ENCODE data around the gene C3orf18. TPM values are rescaled to one million over a fixed set of nuclear protein-coding genes. Genes with fewer than 3 reads are reported as not detected.

Gene C3orf18
- total RNA-seq, 4 donors from 2014 or later, result 1.1 to 26.4 (median 3.2) TPM; not detected in 1

DNA sequence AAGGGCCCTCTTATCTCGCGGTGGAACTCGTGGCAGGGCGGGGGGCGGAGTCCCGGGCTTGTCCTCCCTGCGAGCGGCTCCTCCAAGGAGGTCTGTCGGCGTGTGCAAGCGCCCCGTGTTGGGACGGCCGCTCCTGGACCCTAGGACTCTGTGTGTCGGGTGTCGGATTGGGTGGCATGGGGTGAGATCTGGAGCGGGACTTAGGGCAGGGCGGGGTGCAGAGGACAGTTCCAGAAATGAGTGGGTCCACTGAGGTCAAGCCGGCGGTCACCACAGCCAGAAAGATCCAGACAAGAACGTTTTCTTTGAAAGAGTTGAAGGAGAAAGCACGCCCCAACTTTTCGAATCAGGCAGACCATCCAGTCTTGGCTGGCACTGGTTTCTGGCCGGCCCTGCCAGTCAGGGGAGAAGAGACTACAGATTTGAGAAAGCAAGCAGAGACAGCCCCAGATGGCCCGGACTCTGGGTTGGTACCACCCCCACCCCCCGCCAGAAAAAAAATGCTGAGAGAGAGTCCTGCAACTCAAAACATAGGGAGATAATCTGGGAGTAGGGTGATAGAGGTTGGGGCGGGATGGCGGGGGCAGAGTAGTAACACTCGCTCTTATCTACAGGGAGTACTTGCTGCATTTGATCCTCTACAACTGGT lies 44.8 kb upstream of the C3orf18 start:
- no peak for DNase-seq
- Histone ChIP-seq H3K27me3 (no peaks in the 10 kb centered on the region), H3K4me3 (peak overlapping the region; percentile 55 to 87 (median 68)), H3K27ac (peak overlapping the region; percentile 81 to 92 (median 88)), H3K36me3 (peaks cover 0 to 12% (median 0%) of the 10 kb centered on the region in 3 donors), H3K4me1 (peaks cover 0 to 54% (median 11%) of the 10 kb centered on the region in 4 donors), H3K9me3 (no peaks in the 10 kb centered on the region)
- TF ChIP-seq, protein P1, sequence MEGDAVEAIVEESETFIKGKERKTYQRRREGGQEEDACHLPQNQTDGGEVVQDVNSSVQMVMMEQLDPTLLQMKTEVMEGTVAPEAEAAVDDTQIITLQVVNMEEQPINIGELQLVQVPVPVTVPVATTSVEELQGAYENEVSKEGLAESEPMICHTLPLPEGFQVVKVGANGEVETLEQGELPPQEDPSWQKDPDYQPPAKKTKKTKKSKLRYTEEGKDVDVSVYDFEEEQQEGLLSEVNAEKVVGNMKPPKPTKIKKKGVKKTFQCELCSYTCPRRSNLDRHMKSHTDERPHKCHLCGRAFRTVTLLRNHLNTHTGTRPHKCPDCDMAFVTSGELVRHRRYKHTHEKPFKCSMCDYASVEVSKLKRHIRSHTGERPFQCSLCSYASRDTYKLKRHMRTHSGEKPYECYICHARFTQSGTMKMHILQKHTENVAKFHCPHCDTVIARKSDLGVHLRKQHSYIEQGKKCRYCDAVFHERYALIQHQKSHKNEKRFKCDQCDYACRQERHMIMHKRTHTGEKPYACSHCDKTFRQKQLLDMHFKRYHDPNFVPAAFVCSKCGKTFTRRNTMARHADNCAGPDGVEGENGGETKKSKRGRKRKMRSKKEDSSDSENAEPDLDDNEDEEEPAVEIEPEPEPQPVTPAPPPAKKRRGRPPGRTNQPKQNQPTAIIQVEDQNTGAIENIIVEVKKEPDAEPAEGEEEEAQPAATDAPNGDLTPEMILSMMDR (IDR thresholded peaks at IDR 0.05), result no peak
- TF ChIP-seq POLR2A (IDR thresholded peaks at IDR 0.05), result no peak

DNA sequence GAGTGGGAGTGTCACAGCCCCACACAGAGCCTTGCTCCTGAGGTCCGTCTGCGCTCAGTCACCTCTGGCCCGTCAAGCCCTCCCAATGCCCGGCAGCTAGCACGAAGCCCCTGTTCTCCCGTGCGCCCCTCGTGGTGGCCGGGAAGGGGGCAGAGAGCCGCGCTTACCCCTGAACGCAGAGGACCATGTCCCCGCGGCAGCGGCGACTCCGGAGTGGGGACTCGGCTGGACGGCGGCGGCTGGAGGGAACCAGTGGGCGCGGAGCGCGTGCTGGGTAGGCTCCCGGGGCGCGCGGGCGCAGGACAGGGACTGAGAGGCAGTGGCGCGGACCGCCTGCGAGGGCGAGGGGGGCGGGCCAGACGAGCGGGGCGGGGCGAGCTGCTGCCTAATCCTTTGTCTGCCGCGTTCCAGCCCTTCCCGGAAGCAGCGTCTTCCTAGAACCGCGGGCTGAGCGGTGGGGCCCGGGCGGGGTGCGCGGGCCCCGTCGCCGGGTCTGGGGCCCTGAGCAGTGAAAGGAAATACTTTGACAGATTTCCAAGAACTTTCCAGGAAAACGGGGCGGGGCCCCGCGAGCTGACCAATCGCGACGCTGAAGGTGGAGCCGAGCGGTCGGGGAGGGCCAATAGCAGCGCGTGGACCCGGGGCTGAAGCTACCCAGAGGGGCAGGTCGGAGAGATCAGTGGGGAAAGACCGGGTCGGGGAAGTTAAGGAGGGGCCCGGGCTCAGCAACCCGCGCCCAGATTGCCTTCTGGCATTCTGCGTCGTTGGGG lies 44.1 kb upstream of the C3orf18 start, which contains the start of gene CISH:
Gene CISH (minus strand): TSS at position 311 of the 770 bp plus-strand sequence. CDS start 124 bp downstream, at position 187.
- Histone ChIP-seq H3K27me3 (no peaks in the 10 kb centered on the region), H3K27ac (peak within 1 kb of the TSS; percentile 81 to 92 (median 88)), H3K36me3 (peaks cover 0 to 19% (median 0%) of the 10 kb centered on the region in 3 donors), H3K9me3 (no peaks in the 10 kb centered on the region), H3K4me3 (peak within 1 kb of the TSS; percentile 55 to 87 (median 68)), H3K4me1 (peaks cover 0 to 60% (median 15%) of the 10 kb centered on the region in 4 donors)
- peak; percentile 78 to 95 for TF ChIP-seq POLR2A (IDR thresholded peaks at IDR 0.05)
- TF ChIP-seq, protein P1 (IDR thresholded peaks at IDR 0.05), result peak in 4 of 6 experiments; percentile 26 to 36 (median 35)
- DNase-seq, result peak; percentile 92 to 97 (median 97)

DNA sequence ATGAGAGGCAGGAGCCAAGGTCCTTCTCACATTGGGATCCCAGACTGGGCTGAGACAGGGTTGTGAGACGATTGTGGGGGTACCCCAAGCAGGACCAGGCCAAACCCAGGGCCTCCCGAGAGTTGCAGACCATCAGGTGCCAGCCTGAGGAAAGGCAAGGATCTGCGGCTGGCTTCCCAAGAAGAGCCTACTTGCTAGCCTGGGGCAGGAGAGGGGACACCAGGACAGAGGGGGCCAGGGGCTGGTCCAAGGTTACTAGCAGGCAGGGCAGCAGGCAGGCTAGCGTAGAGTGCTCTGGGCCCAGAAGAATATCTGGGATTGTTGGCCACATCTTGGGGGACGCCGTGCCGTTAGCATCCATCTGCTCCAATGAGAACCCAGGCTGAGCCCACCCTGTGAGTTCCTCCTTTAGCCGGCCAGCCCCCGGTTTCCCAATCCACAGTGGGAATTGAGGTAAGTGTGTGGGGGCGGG lies 43.5 kb upstream of the C3orf18 start:
- H3K27me3 ChIP-seq, result no peaks in the 10 kb centered on the region
- peaks cover 0 to 25% (median 0%) of the 10 kb centered on the region in 3 donors for H3K36me3 ChIP-seq
- peak overlapping the region; percentile 55 to 87 (median 68) for H3K4me3 ChIP-seq
- no peaks in the 10 kb centered on the region for H3K9me3 ChIP-seq
- DNase-seq, result no peak
- peak overlapping the region; percentile 81 to 92 (median 88) for H3K27ac ChIP-seq
- TF ChIP-seq, protein P1 (IDR thresholded peaks at IDR 0.05), result no peak
- no peak for TF ChIP-seq POLR2A (IDR thresholded peaks at IDR 0.05)
- H3K4me1 ChIP-seq, result peaks cover 0 to 66% (median 14%) of the 10 kb centered on the region in 4 donors

DNA sequence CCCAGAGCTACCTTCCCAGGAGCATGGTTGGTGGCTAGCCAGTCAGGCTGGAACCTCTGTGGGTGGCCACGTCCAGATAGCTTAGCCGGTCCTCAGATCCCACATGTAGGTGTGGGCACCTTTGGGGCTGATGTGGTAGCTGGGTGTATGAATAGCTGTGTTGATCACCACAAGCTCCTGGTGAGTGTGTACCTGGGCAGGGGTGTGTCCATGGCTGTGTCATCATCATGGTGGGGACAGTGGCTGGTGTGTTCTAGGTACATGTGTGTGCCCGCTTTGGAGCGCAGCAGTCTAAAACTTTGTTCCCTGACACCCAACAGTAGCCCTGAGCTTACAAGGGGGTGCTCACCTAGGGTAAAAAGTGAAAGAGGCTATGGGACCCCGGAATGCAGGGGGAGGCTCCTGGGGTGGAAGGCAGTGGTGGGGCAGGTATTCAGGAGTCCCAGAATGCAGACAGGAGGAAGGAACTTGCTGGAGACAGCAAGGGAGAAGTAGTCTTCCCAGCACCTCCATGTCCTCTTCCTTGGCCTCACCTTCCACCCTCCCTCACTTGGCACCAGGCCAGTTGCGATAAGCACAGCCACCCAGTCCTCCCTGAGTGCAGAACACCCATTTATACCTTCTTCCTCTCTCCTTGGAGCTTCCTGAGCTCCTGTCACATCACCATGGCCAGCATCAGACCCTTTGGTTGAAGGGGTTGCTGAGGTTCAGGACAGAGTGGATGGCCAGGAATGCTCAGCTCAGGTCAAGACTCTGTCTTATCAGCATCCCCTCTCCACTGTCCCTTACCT lies 42.8 kb upstream of the C3orf18 start:
- DNase-seq, result peak in 2 of 3 donors; percentile 85 to 87
- peaks cover 0 to 70% (median 13%) of the 10 kb centered on the region in 4 donors for H3K4me1 ChIP-seq

More for the DNA sequence above, 42.8 kb upstream of the C3orf18 start:
- Histone ChIP-seq H3K27me3 (no peaks in the 10 kb centered on the region), H3K27ac (peak overlapping the region; percentile 81 to 92 (median 88)), H3K36me3 (peaks cover 0 to 25% (median 0%) of the 10 kb centered on the region in 3 donors), H3K9me3 (no peaks in the 10 kb centered on the region), H3K4me3 (peak overlapping the region; percentile 55 to 87 (median 68))
- TF ChIP-seq, protein P1 (IDR thresholded peaks at IDR 0.05), result no peak
- no peak for TF ChIP-seq POLR2A (IDR thresholded peaks at IDR 0.05)

Data from Peyer's patch (tissue), 4 donors.